PC-3 (cell line): ENCODE results near the gene TMEM235.

ENCODE experiments used
- CTCF ChIP-seq: fragments of 300-600 bp; sonication (generic); conservative IDR thresholded peaks from 2 replicates; pipeline ENCODE4 v1.5.1; 2017; ENCODE audit warnings: antibody characterized with exemption, low read depth, mild to moderate bottlenecking, low read length
- EZH2 ChIP-seq: fragments of 300-600 bp; sonication (generic); IDR thresholded peaks from one replicate; pipeline ENCODE4 v1.6.1; 2017; ENCODE audit warnings: antibody characterized with exemption, mild to moderate bottlenecking, low read length; ENCODE audit not compliant: unreplicated experiment
- EZH2phosphoT487 ChIP-seq: fragments of 300-600 bp; sonication (generic); IDR thresholded peaks from 2 replicates; pipeline ENCODE4 v1.6.1; 2018; ENCODE audit warnings: mild to moderate bottlenecking, antibody characterized with exemption, low read length, borderline replicate concordance

GRCh38 chr17:78284146-78284545 lies 52.7 kb downstream of the TMEM235 start:
- no peak for TF ChIP-seq CTCF
- TF ChIP-seq EZH2, result no peak
- no peak for TF ChIP-seq EZH2phosphoT487
